Activated CD4-positive, alpha-beta T cell treated with anti-CD3 and anti-CD28 coated beads, Interleukin-2, amount 10 ng/mL, durations not matched to agents 24 days and 14 days (primary cell): Measurements from ENCODE around the gene CYFIP1. TPM values are rescaled to one million over a fixed set of nuclear protein-coding genes. Genes with fewer than 3 reads are reported as not detected.
"Not testable (repeated sequence)": the region's sequence is repeated elsewhere in the genome, so short reads cannot be mapped to it uniquely, and the experiment has no call there.

Experiments
- DNase-seq: peaks from one replicate; pipeline ENCODE4 v3.0.0; 2022
- H3K27ac Mint-ChIP-seq: one replicate; pipeline ENCODE4 v1.8.0; 2022; ENCODE audit warnings: mild to moderate bottlenecking, mixed read lengths
- H3K27me3 Mint-ChIP-seq: one replicate; pipeline ENCODE4 v1.8.0; 2022; ENCODE audit warnings: mixed read lengths
- H3K36me3 Mint-ChIP-seq: one replicate; pipeline ENCODE4 v1.8.0; 2022; ENCODE audit warnings: low read depth, mild to moderate bottlenecking, mixed read lengths
- H3K4me1 Mint-ChIP-seq: one replicate; pipeline ENCODE4 v1.8.0; 2021; ENCODE audit warnings: mixed read lengths
- H3K4me3 Mint-ChIP-seq: one replicate; pipeline ENCODE4 v1.8.0; 2022; ENCODE audit warnings: mild to moderate bottlenecking, moderate library complexity, mixed read lengths
- H3K9me3 Mint-ChIP-seq: one replicate; pipeline ENCODE4 v1.8.0; 2021; ENCODE audit warnings: mixed read lengths
- intact Hi-C: fragments of 100-400 bp; cut with micrococcal nuclease; formaldehyde crosslinking; loops from one replicate; pipeline ENCODE4 v1.15.1; 2023
- total RNA-seq: library from RNA; stranded (reverse); gene quantifications from 2 replicates; pipeline ENCODE4 v1.2.3, GENCODE V29; 2022

The CYFIP1 gene
- total RNA-seq = 56.7 and 60.8 TPM in 2 replicates

DNA sequence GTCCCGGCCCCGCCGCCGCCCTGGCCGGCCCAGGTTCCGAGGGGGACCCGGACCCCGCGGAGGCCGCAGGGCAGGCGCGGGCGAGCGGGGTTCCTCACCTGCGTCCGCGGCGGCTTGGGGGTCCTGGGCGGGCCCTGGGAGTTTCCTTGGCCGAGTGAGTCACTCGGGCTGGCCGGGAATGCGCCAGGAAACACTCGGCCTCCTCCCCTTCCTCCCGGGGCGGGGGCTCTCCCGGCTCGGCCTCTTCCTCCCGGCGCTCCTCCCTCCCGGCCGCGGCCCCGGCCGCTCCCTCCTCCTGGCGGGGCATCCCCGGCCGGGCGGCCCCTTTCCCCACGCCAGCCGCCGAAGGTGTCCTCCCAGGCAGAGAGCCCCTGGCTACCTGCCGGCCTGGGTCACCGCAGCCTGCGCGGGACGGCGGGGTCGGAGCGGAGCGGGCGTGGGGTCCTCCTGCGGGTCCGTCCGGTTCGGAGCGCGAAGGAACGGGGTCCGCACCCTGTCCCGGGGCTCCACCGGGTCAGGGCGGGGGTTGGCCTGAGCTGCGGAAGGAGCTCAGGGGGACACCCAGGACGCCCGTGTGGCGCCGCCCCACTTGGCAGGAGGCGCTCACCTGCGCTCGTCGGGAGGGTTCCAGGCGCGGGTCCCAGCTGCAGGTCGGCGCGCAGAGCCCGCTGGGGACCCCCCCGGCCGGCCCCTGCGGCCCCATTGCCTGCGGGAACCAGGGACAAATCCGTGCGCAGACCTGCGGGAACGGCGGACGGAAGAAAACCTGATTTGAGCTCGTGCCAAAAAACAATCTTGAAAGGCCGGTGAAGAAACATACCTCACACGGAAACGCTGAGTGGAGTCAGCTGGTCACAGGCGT, at the start of gene CYFIP1:
Gene CYFIP1, minus strand, starts transcription at position 180 of the 862 bp plus-strand sequence. CDS start 33,083 bp downstream, outside the sequence.
- Mint-ChIP-seq H3K27ac (peak within 1 kb of the TSS; percentile 77), H3K4me1 (peaks cover 12% of the 10 kb centered on the region), H3K36me3 (peaks cover 4% of the 10 kb centered on the region), H3K27me3 (peaks cover 22% of the 10 kb centered on the region), H3K9me3 (no peaks in the 10 kb centered on the region), H3K4me3 (peak within 1 kb of the TSS; percentile 98)
- DNase-seq = peak; percentile 81
- intact Hi-C loops = loop anchor here (1.0 kb wide), 1 partner anchor 59 kb away; the partner anchor contains the start of gene TUBGCP5

DNA sequence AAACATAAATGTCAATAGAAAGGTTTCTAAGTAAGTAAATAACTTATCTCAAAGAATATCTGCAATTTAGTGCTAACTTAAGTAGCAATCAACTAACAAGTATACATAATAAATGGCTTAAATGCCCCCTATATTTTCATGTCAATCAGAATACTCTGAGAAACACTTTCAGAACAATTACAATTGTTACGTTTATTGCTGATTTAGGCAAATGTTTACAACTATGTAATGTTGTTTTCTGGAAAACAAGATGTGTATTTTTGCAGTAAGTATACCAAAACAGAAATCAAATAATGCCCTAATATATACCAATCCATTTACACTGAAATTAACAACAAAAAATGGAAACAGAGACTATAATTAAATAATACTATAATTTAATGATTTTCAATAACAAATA, 46.0 kb upstream of the CYFIP1 start:
- DNase-seq = no peak
- intact Hi-C loops = no loop called here
- no peak overlapping the region for H3K4me3 Mint-ChIP-seq
- no peak overlapping the region for H3K27ac Mint-ChIP-seq
- H3K4me1 Mint-ChIP-seq = no peaks in the 10 kb centered on the region
- no peaks in the 10 kb centered on the region for H3K27me3 Mint-ChIP-seq
- peaks cover 37% of the 10 kb centered on the region for H3K36me3 Mint-ChIP-seq
- no peaks in the 10 kb centered on the region for H3K9me3 Mint-ChIP-seq

DNA sequence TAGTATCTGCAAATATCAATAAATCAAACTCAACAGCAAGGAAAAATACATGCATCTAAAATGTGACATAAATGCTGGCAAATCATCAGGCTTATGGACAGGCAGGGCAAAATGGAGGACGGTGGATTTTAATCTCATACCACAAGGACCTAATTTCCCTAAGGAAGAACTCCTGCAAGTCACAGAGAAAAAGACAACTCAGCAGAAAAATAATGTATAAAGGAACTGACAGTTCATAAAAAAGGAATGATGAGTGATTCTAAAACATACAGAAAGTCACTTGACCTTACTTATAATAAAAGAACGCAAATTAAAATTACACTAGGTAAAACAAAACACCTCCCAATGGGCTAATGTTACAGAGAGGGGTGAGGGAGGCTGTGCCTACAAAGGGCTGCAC, 42.0 kb upstream of the CYFIP1 start:
- no peak for DNase-seq
- no peaks in the 10 kb centered on the region for H3K27me3 Mint-ChIP-seq
- H3K9me3 Mint-ChIP-seq = no peaks in the 10 kb centered on the region
- intact Hi-C loops = loop anchor here (1.0 kb wide), 1 partner anchor 8 kb away; no protein-coding TSS in a partner anchor
- H3K4me3 Mint-ChIP-seq = no peak overlapping the region
- no peaks in the 10 kb centered on the region for H3K4me1 Mint-ChIP-seq
- no peak overlapping the region for H3K27ac Mint-ChIP-seq
- peaks cover 39% of the 10 kb centered on the region for H3K36me3 Mint-ChIP-seq

DNA sequence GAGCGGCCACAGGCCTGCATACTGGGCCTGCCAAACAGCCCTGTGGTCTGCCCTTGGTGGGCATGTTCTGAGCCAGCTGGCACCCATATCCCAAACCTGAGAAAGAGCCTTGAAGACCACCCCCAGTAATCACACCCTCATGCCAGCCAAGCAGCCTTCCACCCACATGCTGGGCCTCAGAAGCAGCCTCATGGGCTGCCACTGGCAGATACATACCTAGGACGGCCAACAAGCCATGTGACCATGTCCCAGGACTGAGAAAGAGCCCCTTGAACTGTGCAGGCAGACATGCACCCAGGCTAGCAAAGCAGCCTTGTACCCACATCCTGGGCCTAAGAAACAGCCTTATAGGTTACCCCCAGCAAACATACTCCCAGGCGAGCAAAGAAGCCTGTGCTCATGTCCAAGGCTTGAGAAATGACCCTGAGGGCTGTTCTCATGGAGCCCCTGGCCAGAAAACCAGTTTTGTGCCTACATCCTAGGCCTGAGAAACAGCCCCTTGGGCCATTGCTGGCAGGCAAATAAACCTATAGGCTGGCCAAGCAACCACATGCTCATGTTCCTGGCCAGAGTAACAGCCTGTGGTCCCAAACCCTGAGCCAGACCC, 34.3 kb upstream of the CYFIP1 start:
- no peak overlapping the region for H3K27ac Mint-ChIP-seq
- H3K36me3 Mint-ChIP-seq = peaks cover 38% of the 10 kb centered on the region
- no peaks in the 10 kb centered on the region for H3K4me1 Mint-ChIP-seq
- intact Hi-C loops = no loop called here
- H3K9me3 Mint-ChIP-seq = no peaks in the 10 kb centered on the region
- no peak overlapping the region for H3K4me3 Mint-ChIP-seq
- DNase-seq = no peak
- H3K27me3 Mint-ChIP-seq = no peaks in the 10 kb centered on the region

DNA sequence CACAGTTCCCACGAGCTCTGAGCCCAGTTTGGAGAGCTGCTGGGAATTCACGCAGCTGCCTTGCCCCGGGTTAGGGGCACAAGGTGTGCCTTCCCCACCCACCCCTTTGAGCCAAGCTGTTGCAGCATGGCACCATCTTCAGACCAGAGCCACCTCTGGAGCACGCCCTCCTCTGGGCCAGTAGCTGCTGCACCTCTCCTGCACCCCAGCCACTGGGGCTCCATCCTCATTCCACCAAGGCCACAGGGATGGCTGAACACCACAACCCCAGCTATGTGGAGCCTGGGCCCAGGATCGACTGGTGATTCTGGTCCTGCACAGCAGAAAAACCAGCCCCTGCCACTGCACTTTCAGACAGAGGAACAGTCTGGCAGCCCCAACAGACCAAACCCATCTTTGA, 33.5 kb upstream of the CYFIP1 start:
- Mint-ChIP-seq H3K36me3 (peaks cover 37% of the 10 kb centered on the region), H3K4me3 (no peak overlapping the region), H3K27ac (no peak overlapping the region), H3K27me3 (no peaks in the 10 kb centered on the region), H3K4me1 (no peaks in the 10 kb centered on the region), H3K9me3 (no peaks in the 10 kb centered on the region)
- intact Hi-C loops = no loop called here
- DNase-seq = no peak

DNA sequence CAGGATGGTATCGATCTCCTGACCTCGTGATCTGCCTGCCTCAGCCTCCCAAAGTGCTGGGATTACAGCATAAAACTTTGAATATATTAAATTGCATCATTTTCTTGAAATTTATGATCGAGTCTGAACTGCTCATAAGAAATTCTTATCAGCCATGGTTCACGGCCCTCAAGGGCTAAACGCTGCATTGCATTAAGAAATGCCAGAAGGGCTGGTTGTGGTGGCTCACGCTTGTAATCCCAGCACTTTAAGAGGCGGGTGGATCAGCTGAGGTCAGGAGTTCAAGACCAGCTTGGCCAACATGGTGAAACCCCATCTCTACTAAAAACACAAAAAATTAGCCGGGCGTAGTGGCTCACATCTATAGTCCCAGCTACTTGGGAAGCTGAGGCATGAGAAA, 32.4 kb upstream of the CYFIP1 start:
- H3K4me1 Mint-ChIP-seq, H3K4me3 Mint-ChIP-seq, intact Hi-C loops, H3K9me3 Mint-ChIP-seq, DNase-seq, H3K27ac Mint-ChIP-seq, H3K27me3 Mint-ChIP-seq: not testable (repeated sequence)
- H3K36me3 Mint-ChIP-seq = peaks cover 37% of the 10 kb centered on the region

DNA sequence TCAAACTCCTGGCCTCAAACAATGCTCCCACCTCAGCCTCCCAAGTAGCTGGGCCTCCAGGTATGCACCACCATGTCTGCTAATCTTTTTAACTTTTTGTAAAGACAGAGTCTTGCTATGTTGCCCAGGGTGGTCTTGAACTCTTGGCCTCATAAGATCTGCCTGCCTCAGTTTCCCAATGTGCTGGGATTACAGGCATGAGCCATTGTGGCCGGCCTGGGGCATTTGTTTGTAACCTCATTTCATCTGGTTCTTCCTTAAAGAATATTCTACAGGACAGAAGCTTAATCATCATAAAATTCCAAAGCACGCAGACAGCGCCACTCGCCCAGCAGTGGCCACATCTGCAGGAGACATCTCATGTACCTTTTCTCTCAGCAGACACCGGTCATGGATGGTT, 23.6 kb upstream of the CYFIP1 start:
- Mint-ChIP-seq H3K36me3 (peaks cover 33% of the 10 kb centered on the region), H3K27ac (no peak overlapping the region), H3K9me3 (no peaks in the 10 kb centered on the region), H3K27me3 (no peaks in the 10 kb centered on the region), H3K4me3 (no peak overlapping the region), H3K4me1 (no peaks in the 10 kb centered on the region)
- intact Hi-C loops = no loop called here
- no peak for DNase-seq

DNA sequence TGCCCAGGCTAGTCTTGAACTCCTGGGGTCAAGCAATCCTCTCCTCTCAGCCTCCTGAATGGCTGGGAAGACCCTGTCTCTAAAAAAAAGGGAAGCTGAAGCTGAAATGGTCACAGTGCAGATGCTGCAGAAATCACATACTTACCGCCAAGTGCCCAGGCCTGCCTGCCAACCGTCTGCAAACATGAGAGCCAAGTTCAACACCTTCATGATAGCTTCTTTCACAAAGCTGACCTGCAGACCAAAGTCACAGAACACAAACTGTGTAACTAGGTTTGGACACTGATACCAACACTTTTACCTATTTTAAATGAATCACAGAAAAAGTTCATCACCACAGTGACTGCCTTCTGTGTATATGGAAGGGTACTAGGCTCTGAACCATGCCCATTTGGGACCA, 22.8 kb upstream of the CYFIP1 start:
- Mint-ChIP-seq H3K27ac (no peak overlapping the region), H3K36me3 (peaks cover 34% of the 10 kb centered on the region), H3K4me3 (no peak overlapping the region), H3K27me3 (no peaks in the 10 kb centered on the region), H3K4me1 (no peaks in the 10 kb centered on the region), H3K9me3 (no peaks in the 10 kb centered on the region)
- DNase-seq = no peak
- intact Hi-C loops = no loop called here

DNA sequence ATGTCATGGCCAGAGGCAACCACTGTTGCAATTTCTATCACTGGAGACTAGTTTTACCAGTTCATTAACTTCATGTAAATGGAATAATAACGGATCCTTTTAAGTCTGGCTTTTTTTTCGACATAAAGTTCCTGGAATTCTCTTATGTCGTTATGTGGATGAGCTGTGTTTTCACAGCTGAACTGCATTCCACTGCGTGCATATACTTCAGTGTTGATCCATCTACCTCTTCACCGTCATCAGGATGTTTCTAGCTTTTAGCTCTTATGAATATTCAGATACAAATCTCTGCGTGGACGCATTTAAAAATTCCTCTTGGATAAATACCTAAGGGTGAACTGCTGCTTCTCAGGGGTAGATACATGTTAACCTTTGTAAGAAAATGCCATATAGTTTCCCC, 15.6 kb upstream of the CYFIP1 start:
- H3K27ac Mint-ChIP-seq = no peak overlapping the region
- no peak overlapping the region for H3K4me3 Mint-ChIP-seq
- peaks cover 23% of the 10 kb centered on the region for H3K36me3 Mint-ChIP-seq
- H3K4me1 Mint-ChIP-seq = no peaks in the 10 kb centered on the region
- no peaks in the 10 kb centered on the region for H3K9me3 Mint-ChIP-seq
- no peaks in the 10 kb centered on the region for H3K27me3 Mint-ChIP-seq
- intact Hi-C loops = no loop called here
- DNase-seq = no peak

DNA sequence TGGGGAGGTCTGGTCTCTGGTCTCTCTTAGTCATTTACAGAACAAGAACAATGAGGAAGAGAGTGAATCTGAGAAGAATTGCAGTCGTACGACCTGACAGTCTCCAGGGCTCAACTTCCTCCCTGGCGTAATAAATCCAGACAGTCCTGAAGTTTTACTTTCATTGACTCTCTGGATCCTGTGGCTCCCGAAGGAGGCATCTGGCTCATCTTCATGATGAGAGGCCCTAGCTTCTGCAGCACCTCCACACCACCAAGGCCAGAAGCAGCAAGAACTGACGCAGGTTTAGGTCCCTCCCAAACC, 11.8 kb upstream of the CYFIP1 start:
- Mint-ChIP-seq H3K27ac (no peak overlapping the region), H3K4me1 (no peaks in the 10 kb centered on the region), H3K9me3 (no peaks in the 10 kb centered on the region), H3K4me3 (no peak overlapping the region), H3K27me3 (no peaks in the 10 kb centered on the region), H3K36me3 (peaks cover 8% of the 10 kb centered on the region)
- intact Hi-C loops = no loop called here
- DNase-seq = no peak

DNA sequence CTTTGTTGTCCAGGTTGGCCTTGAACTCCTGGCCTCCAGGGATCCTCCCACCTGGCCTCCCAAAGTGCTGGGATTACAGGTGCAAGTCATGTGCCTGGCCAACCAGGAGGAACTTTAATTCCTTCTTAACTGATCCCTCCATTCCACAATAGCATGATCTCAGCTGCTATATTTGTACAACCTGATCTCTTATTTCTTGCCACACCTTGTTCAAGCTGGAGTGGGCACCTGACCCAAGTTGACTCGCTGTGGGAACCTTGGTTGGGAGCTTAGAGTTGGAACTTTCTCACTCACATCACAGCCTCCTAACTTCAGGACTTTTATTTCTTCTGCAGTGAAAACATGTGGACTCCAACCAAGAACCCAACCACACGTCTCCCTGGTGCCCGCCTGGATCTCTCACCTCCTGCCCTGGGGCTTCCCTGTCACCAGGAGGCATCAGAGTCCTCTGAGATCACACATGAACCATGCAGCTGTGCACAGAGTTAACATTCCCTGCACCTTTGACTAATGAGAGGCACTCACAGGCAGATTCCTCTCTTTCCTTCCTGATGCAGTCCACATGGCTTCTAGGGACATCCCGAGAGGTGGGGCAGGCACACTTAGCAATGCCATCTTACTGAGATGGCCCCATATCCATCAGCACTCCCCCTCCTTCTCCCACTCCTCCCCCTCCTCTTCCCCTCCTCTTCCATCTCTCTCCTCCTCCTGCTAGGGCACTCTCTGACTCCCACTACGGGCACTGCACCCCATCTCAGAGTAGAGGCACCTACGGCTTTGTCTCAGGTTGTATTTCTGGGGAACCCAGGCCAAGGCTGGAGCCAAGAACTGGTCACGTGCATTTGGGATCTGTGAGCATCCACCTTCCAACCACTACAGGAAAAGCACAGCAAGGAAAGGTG, 9.7 kb upstream of the CYFIP1 start:
- Mint-ChIP-seq H3K27ac (no peak overlapping the region), H3K27me3 (no peaks in the 10 kb centered on the region), H3K4me3 (no peak overlapping the region), H3K4me1 (no peaks in the 10 kb centered on the region), H3K9me3 (no peaks in the 10 kb centered on the region), H3K36me3 (peaks cover 3% of the 10 kb centered on the region)
- DNase-seq = no peak
- intact Hi-C loops = no loop called here

DNA sequence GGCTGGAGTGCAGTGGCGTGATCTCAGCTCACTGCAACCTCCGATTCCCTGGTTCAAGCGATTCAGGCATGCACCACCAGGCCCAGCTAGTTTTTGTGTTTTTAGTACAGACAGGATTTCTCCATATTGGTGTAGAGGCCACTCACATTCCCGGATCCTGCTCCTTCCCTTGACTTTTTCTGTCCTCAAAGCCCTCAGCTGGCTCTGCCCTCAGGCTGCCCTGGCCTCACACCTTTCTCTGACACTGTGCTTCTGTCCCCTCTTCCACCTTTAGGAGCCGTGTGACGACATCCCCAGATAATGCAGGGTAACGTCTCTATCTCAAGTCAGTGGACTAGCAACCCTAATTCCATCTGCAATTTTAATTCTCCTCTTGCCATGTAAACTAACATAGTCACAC, 8.6 kb upstream of the CYFIP1 start:
- Mint-ChIP-seq H3K4me3 (no peak overlapping the region), H3K4me1 (no peaks in the 10 kb centered on the region), H3K36me3 (peaks cover 1% of the 10 kb centered on the region), H3K27me3 (no peaks in the 10 kb centered on the region), H3K27ac (no peak overlapping the region), H3K9me3 (no peaks in the 10 kb centered on the region)
- intact Hi-C loops = no loop called here
- no peak for DNase-seq

DNA sequence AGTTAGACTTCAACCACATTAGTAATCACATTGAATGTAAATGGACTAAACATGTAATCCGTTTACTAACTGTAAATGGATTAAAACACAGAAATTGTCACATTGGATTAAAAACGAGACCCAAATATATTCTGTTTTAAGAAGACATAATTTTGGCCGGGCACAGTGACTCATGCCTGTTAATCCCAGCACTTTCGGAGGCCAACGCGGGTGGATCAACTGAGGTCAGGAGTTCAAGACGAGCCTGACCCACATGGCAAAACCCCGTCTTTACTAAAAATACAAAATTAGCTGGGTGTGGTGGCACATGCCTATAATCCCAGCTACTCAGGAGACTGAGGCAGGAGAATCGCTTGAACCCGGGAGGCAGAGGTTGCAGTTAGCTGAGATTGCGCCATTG, 1.8 kb upstream of the CYFIP1 start:
- intact Hi-C loops = not testable (repeated sequence)

More for the DNA sequence above, 1.8 kb upstream of the CYFIP1 start:
- peaks cover 22% of the 10 kb centered on the region for H3K27me3 Mint-ChIP-seq
- H3K27ac Mint-ChIP-seq, H3K9me3 Mint-ChIP-seq, H3K4me3 Mint-ChIP-seq, H3K36me3 Mint-ChIP-seq, DNase-seq: not testable (repeated sequence)
- H3K4me1 Mint-ChIP-seq = peaks cover 12% of the 10 kb centered on the region
